Endothelial cell of umbilical vein (primary cell): ENCODE measurements around the gene CEP57. TPM values are rescaled to one million over a fixed set of nuclear protein-coding genes. Genes with fewer than 3 reads are reported as not detected.

Experiments
- BruUV-seq: library from RNA; stranded (reverse); fragments of 400-500 nt; replicated peaks from 2 replicates; lab custom pipeline; 2021; lab: Mats Ljungman, UMichigan
- CTCF ChIA-PET: fragments of 300-600, 350-600 bp; sonication (Branson Sonifier 250); formaldehyde crosslinking; loops from one replicate; lab custom pipeline; 2021; ENCODE audit warnings: antibody characterized with exemption, inconsistent platforms; lab: Charles Lee
- POLR2A ChIA-PET: fragments of 300-600, 350-600 bp; sonication (Branson Sonifier 250); formaldehyde crosslinking; loops from one replicate; lab custom pipeline; 2021; ENCODE audit warnings: antibody characterized with exemption, inconsistent platforms; lab: Charles Lee
- DNase-seq: peaks from one replicate; pipeline ENCODE4 v3.0.0-alpha.2; 2011; ENCODE audit warnings: low read depth, low spot score
- FAIRE-seq: peaks from 2 replicates; lab custom pipeline; 2011; peaks lifted over from hg19 to GRCh38; lab: Jason Lieb, UNC
- H2AFZ ChIP-seq: 2 replicates; pipeline ENCODE4 v1.6.0; 2012; ENCODE audit warnings: low read depth, low read length, control low read depth, inconsistent platforms
- H3K27ac ChIP-seq: 2 replicates; pipeline ENCODE4 v1.5.1; 2011; ENCODE audit warnings: low read depth, mild to moderate bottlenecking, control low read depth, low read length, moderate library complexity; ENCODE audit not compliant: insufficient read depth
- H3K27me3 ChIP-seq, 2 experiments: 2 replicates each; pipeline versions ENCODE4 v1.6.0 to v1.6.1; 2011; ENCODE audit warnings: low read length in 2 of 2, mixed read lengths in 1 of 2; ENCODE audit not compliant: control insufficient read depth in 2 of 2, insufficient read depth in 2 of 2
- H3K36me3 ChIP-seq, 2 experiments: 2 replicates in 1 of 2; 3 replicates in 1 of 2; pipeline ENCODE4 v1.5.1; 2011; ENCODE audit warnings: low read length in 2 of 2, mild to moderate bottlenecking in 1 of 2, moderate library complexity in 1 of 2; ENCODE audit not compliant: control insufficient read depth in 2 of 2, insufficient read depth in 2 of 2; ENCODE audit errors: extremely low read depth in 1 of 2
- H3K4me1 ChIP-seq: 3 replicates; pipeline ENCODE4 v1.5.1; 2011; ENCODE audit warnings: mild to moderate bottlenecking, low read length; ENCODE audit not compliant: control insufficient read depth, insufficient read depth; ENCODE audit errors: extremely low read depth
- H3K4me2 ChIP-seq: 2 replicates; pipeline ENCODE4 v1.6.1; 2011; ENCODE audit warnings: low read length, control low read depth, mixed read lengths; ENCODE audit not compliant: insufficient read depth
- H3K4me3 ChIP-seq, 3 experiments: fragments of 200-600 bp in 1 of 3; sonication (generic), shearing (Covaris generic) in 1 of 3; replicated peaks in 1 of 3; 2 replicates each; pipeline ENCODE4 v1.5.1; 2011 to 2016; ENCODE audit warnings: control low read depth in 3 of 3, low read length in 3 of 3, mild to moderate bottlenecking in 2 of 3, inconsistent platforms in 1 of 3, low read depth in 1 of 3, moderate library complexity in 1 of 3; ENCODE audit not compliant: insufficient read depth in 1 of 3
- H3K79me2 ChIP-seq: 2 replicates; pipeline ENCODE4 v1.6.0; 2012; ENCODE audit warnings: low read length, inconsistent platforms; ENCODE audit not compliant: control insufficient read depth, insufficient read depth
- H3K9ac ChIP-seq: replicated peaks from 2 replicates; pipeline ENCODE3; 2011; ENCODE audit warnings: low read length, control low read depth; ENCODE audit not compliant: insufficient read depth; ENCODE audit errors: extremely low read depth
- H3K9me1 ChIP-seq: replicated peaks from 3 replicates; pipeline ENCODE4 v1.6.0; 2011; ENCODE audit warnings: mild to moderate bottlenecking, low read length; ENCODE audit not compliant: control insufficient read depth, insufficient read depth; ENCODE audit errors: extremely low read depth
- H3K9me3 ChIP-seq: replicated peaks from 2 replicates; pipeline ENCODE4 v1.5.1; 2012; ENCODE audit warnings: low read length, inconsistent platforms; ENCODE audit not compliant: control insufficient read depth, insufficient read depth
- H4K20me1 ChIP-seq: replicated peaks from 2 replicates; pipeline ENCODE3; 2011; ENCODE audit warnings: mild to moderate bottlenecking, low read length; ENCODE audit not compliant: control insufficient read depth, insufficient read depth; ENCODE audit errors: extremely low read depth
- EZH2 ChIP-seq: IDR thresholded peaks from 2 replicates; pipeline ENCODE4 v1.6.1; 2012; ENCODE audit warnings: borderline replicate concordance, low read depth, mild to moderate bottlenecking, moderate library complexity, low read length, inconsistent platforms; ENCODE audit not compliant: severe bottlenecking
- FOS ChIP-seq: IDR thresholded peaks from 2 replicates; pipeline ENCODE4 v1.6.1; 2011; ENCODE audit warnings: mild to moderate bottlenecking, low read length, moderate library complexity, borderline replicate concordance; ENCODE audit not compliant: insufficient read depth
- GATA2 ChIP-seq: IDR thresholded peaks from 2 replicates; pipeline ENCODE4 v1.7.0; 2011; ENCODE audit warnings: low read depth, mild to moderate bottlenecking, moderate library complexity, mixed read lengths, low read length; ENCODE audit not compliant: insufficient read length, insufficient read depth
- MYC ChIP-seq: IDR thresholded peaks from one replicate; pipeline ENCODE4 v1.6.1; 2011; ENCODE audit warnings: mild to moderate bottlenecking, low read depth, low read length
- POLR2A ChIP-seq: IDR thresholded peaks from 2 replicates; pipeline ENCODE4 v1.6.1; 2012; ENCODE audit warnings: low read depth, mild to moderate bottlenecking, control low read depth, low read length
- POLR2AphosphoS5 ChIP-seq: IDR thresholded peaks from 2 replicates; pipeline ENCODE4 v1.6.1; 2012; ENCODE audit warnings: low read depth, mild to moderate bottlenecking, control low read depth, low read length, moderate library complexity; ENCODE audit not compliant: insufficient read depth
- dilution Hi-C: fragments of 300-500 bp; cut with MboI; formaldehyde crosslinking; loops from one replicate; pipeline ENCODE4 v1.15.0; 2019; ENCODE audit warnings: low sequenced_read_pairs; ENCODE audit not compliant: extremely low pct_ligation_motif_present
- intact Hi-C: fragments of 100-400 bp; cut with micrococcal nuclease; formaldehyde crosslinking; loops from one replicate; pipeline ENCODE4 v1.10.0; 2022
- polyA plus RNA-seq, 4 experiments: library from polyadenylated mRNA; depleted of rRNA in 3 of 4; stranded (reverse) in 3 of 4; unstranded in 1 of 4; fragments of >200 nt; gene quantifications; 2 replicates each; pipeline versions ENCODE4 v1.2.1 to v1.2.3, GENCODE V29; 2011 to 2012; ENCODE audit warnings: missing spikeins in 1 of 4
- total RNA-seq: library from RNA; stranded (reverse); gene quantifications from 2 replicates; pipeline ENCODE4 v1.2.3, GENCODE V29; 2021
- TF ChIP-seq, protein P1 (sequence below), 2 donors: IDR thresholded peaks; 1 replicate in 1 of 2; 2 replicates in 1 of 2; pipeline ENCODE4 v1.5.1; 2011; ENCODE audit warnings: low read length in 2 of 2, mild to moderate bottlenecking in 2 of 2, moderate library complexity in 2 of 2, control low read depth in 1 of 2, inconsistent platforms in 1 of 2, low read depth in 1 of 2; ENCODE audit not compliant: insufficient read depth in 1 of 2; ENCODE audit errors: extremely low read depth in 1 of 2
- TF ChIP-seq, protein P2 (sequence below): IDR thresholded peaks from 2 replicates; pipeline ENCODE4 v1.6.1; 2011; ENCODE audit not compliant: insufficient read depth, insufficient read length

CEP57 gene
- total and polyA plus RNA-seq, 2 donors (not counting 3 experiments of a cell fraction or from before 2014, with no cell fraction given), result 16.0 to 35.2 TPM

- no peaks in the 10 kb centered on the region for H3K9me1 ChIP-seq
- no peaks in the 10 kb centered on the region for H3K79me2 ChIP-seq
- POLR2A ChIA-PET, result no interaction called here
- H3K4me1 ChIP-seq, result no peaks in the 10 kb centered on the region
- intact Hi-C loops, result no loop called here
- no peaks in the 10 kb centered on the region for H3K9me3 ChIP-seq
- FAIRE-seq (no peak), DNase-seq (no peak)
- H3K36me3 ChIP-seq, result peaks cover 7 to 15% of the 10 kb centered on the region in 2 experiments
- no peak overlapping the region for H3K9ac ChIP-seq
- H3K27ac ChIP-seq, result no peak overlapping the region
- BruUV-seq, result no TSS peak
- H3K4me2 ChIP-seq, result no peak overlapping the region
- CTCF ChIA-PET, result interaction anchor here (0.9 to 9.8 kb wide), 6 partner anchors 12 to 592 kb away, joined by 3 to 145 read pairs (median 6); partner anchors contain the start of genes CCDC82, JRKL and MAML2
- no peak overlapping the region for H3K4me3 ChIP-seq
- dilution Hi-C loops, result no loop called here
- no peak overlapping the region for H2AFZ ChIP-seq
- H4K20me1 ChIP-seq, result no peaks in the 10 kb centered on the region
- H3K27me3 ChIP-seq, result no peaks in the 10 kb centered on the region
- TF ChIP-seq POLR2AphosphoS5 (no peak), GATA2 (no peak), EZH2 (no peak), POLR2A (no peak), MYC (no peak), FOS (no peak)
- TF ChIP-seq, protein P1, sequence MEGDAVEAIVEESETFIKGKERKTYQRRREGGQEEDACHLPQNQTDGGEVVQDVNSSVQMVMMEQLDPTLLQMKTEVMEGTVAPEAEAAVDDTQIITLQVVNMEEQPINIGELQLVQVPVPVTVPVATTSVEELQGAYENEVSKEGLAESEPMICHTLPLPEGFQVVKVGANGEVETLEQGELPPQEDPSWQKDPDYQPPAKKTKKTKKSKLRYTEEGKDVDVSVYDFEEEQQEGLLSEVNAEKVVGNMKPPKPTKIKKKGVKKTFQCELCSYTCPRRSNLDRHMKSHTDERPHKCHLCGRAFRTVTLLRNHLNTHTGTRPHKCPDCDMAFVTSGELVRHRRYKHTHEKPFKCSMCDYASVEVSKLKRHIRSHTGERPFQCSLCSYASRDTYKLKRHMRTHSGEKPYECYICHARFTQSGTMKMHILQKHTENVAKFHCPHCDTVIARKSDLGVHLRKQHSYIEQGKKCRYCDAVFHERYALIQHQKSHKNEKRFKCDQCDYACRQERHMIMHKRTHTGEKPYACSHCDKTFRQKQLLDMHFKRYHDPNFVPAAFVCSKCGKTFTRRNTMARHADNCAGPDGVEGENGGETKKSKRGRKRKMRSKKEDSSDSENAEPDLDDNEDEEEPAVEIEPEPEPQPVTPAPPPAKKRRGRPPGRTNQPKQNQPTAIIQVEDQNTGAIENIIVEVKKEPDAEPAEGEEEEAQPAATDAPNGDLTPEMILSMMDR (IDR thresholded peaks at IDR 0.05; ENCODE audit: extremely low read depth in 1 of 2, insufficient read depth in 1 of 2, low read depth in 1 of 2, low read length in 2 of 2), result no peak
- TF ChIP-seq, protein P2, sequence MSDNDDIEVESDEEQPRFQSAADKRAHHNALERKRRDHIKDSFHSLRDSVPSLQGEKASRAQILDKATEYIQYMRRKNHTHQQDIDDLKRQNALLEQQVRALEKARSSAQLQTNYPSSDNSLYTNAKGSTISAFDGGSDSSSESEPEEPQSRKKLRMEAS, result no peak
Measured at GRCh38 chr11:95832763-95833162, 42.5 kb downstream of the CEP57 start.
